ENCODE measurements around the gene SDSL.

- no peak for TF ChIP-seq POLR2A (IDR thresholded peaks at IDR 0.05)
- no peak for TF ChIP-seq CTCF (IDR thresholded peaks at IDR 0.05)
- TF ChIP-seq EP300 (IDR thresholded peaks at IDR 0.05) = no peak
Observed at GRCh38 chr12:113468365-113469223, 46.4 kb downstream of the SDSL start.
